ENCODE results near the gene AGPAT1. TPM values are rescaled to one million over a fixed set of nuclear protein-coding genes. Genes with fewer than 3 reads are reported as not detected.

Gene AGPAT1
- total RNA-seq, 1 donor from 2014 or later = 81.1 TPM

GRCh38 chr6:32208996-32209395, 33.1 kb upstream of the AGPAT1 start:
- H3K36me3 Mint-ChIP-seq (ENCODE audit: unreplicated experiment) = no peaks in the 10 kb centered on the region
- no peak overlapping the region for H3K27ac Mint-ChIP-seq (ENCODE audit: unreplicated experiment)
- H3K4me1 Mint-ChIP-seq (ENCODE audit: unreplicated experiment) = no peaks in the 10 kb centered on the region
- TF ChIP-seq, protein P1, sequence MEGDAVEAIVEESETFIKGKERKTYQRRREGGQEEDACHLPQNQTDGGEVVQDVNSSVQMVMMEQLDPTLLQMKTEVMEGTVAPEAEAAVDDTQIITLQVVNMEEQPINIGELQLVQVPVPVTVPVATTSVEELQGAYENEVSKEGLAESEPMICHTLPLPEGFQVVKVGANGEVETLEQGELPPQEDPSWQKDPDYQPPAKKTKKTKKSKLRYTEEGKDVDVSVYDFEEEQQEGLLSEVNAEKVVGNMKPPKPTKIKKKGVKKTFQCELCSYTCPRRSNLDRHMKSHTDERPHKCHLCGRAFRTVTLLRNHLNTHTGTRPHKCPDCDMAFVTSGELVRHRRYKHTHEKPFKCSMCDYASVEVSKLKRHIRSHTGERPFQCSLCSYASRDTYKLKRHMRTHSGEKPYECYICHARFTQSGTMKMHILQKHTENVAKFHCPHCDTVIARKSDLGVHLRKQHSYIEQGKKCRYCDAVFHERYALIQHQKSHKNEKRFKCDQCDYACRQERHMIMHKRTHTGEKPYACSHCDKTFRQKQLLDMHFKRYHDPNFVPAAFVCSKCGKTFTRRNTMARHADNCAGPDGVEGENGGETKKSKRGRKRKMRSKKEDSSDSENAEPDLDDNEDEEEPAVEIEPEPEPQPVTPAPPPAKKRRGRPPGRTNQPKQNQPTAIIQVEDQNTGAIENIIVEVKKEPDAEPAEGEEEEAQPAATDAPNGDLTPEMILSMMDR (IDR thresholded peaks at IDR 0.05) = no peak
- H3K4me3 Mint-ChIP-seq (ENCODE audit: unreplicated experiment) = no peak overlapping the region
- no peak for DNase-seq (ENCODE audit: extremely low spot score, unreplicated experiment)
- H3K27me3 Mint-ChIP-seq (ENCODE audit: unreplicated experiment) = peaks cover 20% of the 10 kb centered on the region
- peaks cover 6% of the 10 kb centered on the region for H3K9me3 Mint-ChIP-seq (ENCODE audit: unreplicated experiment)

DNA sequence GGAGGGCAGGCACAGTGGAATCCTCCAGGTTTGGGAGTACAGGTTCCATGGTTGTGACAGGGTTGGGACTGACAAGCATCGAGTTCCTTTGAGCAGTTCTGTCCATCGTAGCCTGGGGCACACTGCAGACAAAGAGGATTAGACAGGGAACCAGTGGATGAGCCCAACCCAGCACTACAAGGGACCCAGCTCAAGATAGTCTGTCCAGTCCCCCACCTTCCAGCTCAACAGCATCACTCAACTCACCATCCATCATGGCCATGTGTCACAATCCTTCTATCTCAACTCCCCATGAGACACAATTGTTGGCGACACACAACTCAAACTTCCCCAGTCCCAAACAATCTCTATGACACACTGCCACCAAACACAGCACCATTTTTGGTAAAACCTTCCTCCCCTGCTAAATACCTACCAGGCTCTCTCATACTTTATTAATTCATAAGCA, 28.4 kb upstream of the AGPAT1 start:
- peaks cover 20% of the 10 kb centered on the region for H3K27me3 Mint-ChIP-seq (ENCODE audit: unreplicated experiment)
- DNase-seq (ENCODE audit: extremely low spot score, unreplicated experiment) = no peak
- H3K4me3 Mint-ChIP-seq (ENCODE audit: unreplicated experiment) = no peak overlapping the region
- no peaks in the 10 kb centered on the region for H3K36me3 Mint-ChIP-seq (ENCODE audit: unreplicated experiment)
- TF ChIP-seq, protein P1 (IDR thresholded peaks at IDR 0.05) = no peak
- H3K9me3 Mint-ChIP-seq (ENCODE audit: unreplicated experiment) = peaks cover 6% of the 10 kb centered on the region
- no peak overlapping the region for H3K27ac Mint-ChIP-seq (ENCODE audit: unreplicated experiment)
- peaks cover 9% of the 10 kb centered on the region for H3K4me1 Mint-ChIP-seq (ENCODE audit: unreplicated experiment)

DNA sequence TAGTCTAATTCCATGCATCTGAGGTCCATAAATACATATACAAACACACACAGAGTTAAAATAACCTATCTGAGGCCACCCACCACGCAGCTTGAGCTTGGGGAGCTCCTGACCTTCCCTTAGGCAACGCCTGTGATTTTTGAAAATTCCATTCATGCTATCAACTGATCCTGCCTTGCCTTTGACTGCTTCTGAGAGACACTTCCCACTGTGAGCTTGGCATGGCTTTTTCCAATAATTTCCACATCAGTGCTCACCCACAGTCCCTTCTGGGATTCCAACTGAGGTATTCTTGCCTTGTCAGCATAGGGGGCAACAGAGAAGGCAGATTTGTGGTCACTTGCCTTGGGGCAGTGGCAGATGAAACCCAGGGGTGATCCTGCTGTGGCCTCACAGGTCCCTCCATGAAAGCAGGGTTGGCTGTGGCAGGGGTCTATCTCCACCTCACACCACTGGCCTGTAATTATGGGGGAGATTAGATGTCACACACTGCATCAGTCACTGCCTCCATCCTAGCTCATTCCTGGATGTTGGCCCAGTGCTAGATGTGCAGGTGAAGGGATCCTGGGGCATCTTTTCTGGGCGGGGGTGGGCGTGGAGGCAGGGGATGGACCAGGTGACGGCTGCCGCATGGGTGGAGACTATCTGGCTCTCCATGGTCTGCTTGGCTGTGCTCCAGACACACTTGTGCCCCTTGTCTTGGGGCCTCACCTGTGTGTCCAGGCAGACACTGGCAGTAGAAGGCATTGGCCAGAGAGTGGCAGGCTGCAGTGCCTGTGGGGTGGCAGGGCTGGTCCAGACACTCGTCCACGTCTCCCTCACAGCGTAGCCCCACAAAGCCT, 27.8 kb upstream of the AGPAT1 start:
- Mint-ChIP-seq H3K9me3 (ENCODE audit: unreplicated experiment) (peaks cover 6% of the 10 kb centered on the region), H3K27me3 (ENCODE audit: unreplicated experiment) (peaks cover 14% of the 10 kb centered on the region), H3K4me3 (ENCODE audit: unreplicated experiment) (no peak overlapping the region), H3K27ac (ENCODE audit: unreplicated experiment) (peak overlapping the region; percentile 2), H3K36me3 (ENCODE audit: unreplicated experiment) (no peaks in the 10 kb centered on the region), H3K4me1 (ENCODE audit: unreplicated experiment) (peaks cover 9% of the 10 kb centered on the region)
- TF ChIP-seq, protein P1 (IDR thresholded peaks at IDR 0.05) = no peak
- DNase-seq (ENCODE audit: extremely low spot score, unreplicated experiment) = no peak

DNA sequence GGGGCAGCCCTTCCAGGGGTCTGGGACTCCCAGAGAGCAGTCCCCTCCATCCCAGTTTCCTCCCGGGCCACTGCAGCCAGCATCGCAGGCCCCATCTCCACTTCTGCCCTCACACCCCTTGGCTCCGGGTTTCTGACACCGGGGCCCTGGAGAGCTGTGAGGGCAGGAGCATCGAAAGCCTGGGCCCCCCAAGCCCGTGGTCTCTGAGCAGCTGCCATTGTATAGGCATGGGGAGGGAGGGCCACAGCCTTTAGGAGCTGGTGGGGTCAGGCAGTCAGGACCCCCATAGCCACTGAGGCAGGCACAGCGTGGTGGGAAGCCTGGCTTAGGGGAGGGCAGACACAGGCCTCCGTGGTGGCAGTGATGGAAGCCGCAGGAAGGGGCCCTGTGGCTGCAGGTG, 26.3 kb upstream of the AGPAT1 start:
- peaks cover 10% of the 10 kb centered on the region for H3K27me3 Mint-ChIP-seq (ENCODE audit: unreplicated experiment)
- TF ChIP-seq, protein P1 (IDR thresholded peaks at IDR 0.05) = no peak
- H3K4me1 Mint-ChIP-seq (ENCODE audit: unreplicated experiment) = peaks cover 9% of the 10 kb centered on the region
- no peak overlapping the region for H3K27ac Mint-ChIP-seq (ENCODE audit: unreplicated experiment)
- H3K4me3 Mint-ChIP-seq (ENCODE audit: unreplicated experiment) = no peak overlapping the region
- no peak for DNase-seq (ENCODE audit: extremely low spot score, unreplicated experiment)
- H3K36me3 Mint-ChIP-seq (ENCODE audit: unreplicated experiment) = no peaks in the 10 kb centered on the region
- H3K9me3 Mint-ChIP-seq (ENCODE audit: unreplicated experiment) = peaks cover 6% of the 10 kb centered on the region

- Mint-ChIP-seq H3K9me3 (ENCODE audit: unreplicated experiment) (no peaks in the 10 kb centered on the region), H3K27me3 (ENCODE audit: unreplicated experiment) (peaks cover 8% of the 10 kb centered on the region), H3K4me3 (ENCODE audit: unreplicated experiment) (no peak overlapping the region), H3K4me1 (ENCODE audit: unreplicated experiment) (peaks cover 17% of the 10 kb centered on the region), H3K27ac (ENCODE audit: unreplicated experiment) (no peak overlapping the region), H3K36me3 (ENCODE audit: unreplicated experiment) (no peaks in the 10 kb centered on the region)
- TF ChIP-seq, protein P1 (IDR thresholded peaks at IDR 0.05) = no peak
- no peak for DNase-seq (ENCODE audit: extremely low spot score, unreplicated experiment)
Measured at GRCh38 chr6:32200711-32201475, 25.0 kb upstream of the AGPAT1 start.

All from osteocyte (in vitro differentiated cells).